Adipocyte (in vitro differentiated cells): Measurements from ENCODE around the gene TNPO1.
"Not testable (repeated sequence)": the region's sequence is repeated elsewhere in the genome, so short reads cannot be mapped to it uniquely, and the experiment has no call there.

ENCODE experiments used
- DNase-seq: peaks from one replicate; pipeline ENCODE4 v3.0.0-alpha.2; 2015; ENCODE audit warnings: low read depth
- H3K27me3 ChIP-seq: replicated peaks from 2 replicates; pipeline ENCODE4 v1.7.0; 2013; ENCODE audit warnings: mild to moderate bottlenecking, low read length, moderate library complexity; ENCODE audit not compliant: control insufficient read depth, insufficient read depth
- H3K36me3 ChIP-seq: 2 replicates; pipeline ENCODE4 v1.7.0; 2013; ENCODE audit warnings: low read length, mild to moderate bottlenecking, moderate library complexity; ENCODE audit not compliant: control insufficient read depth, insufficient read depth, severe bottlenecking
- H3K4me1 ChIP-seq: 2 replicates; pipeline ENCODE4 v1.7.0; 2013; ENCODE audit warnings: mild to moderate bottlenecking, low read length, moderate library complexity; ENCODE audit not compliant: control insufficient read depth, insufficient read depth
- H3K4me3 ChIP-seq: 2 replicates; pipeline ENCODE4 v1.7.0; 2013; ENCODE audit warnings: mild to moderate bottlenecking, low read length, moderate library complexity
- H3K9ac ChIP-seq: 2 replicates; pipeline ENCODE4 v1.7.0; 2013; ENCODE audit warnings: mild to moderate bottlenecking, low read length, moderate library complexity
- H3K9me3 ChIP-seq: 2 replicates; pipeline ENCODE4 v1.7.0; 2013; ENCODE audit warnings: mild to moderate bottlenecking, low read length, moderate library complexity; ENCODE audit not compliant: control insufficient read depth

TNPO1 gene

GRCh38 chr5:72934953-72935725 is 118.7 kb downstream of the TNPO1 start:
- H3K4me1 ChIP-seq, H3K9ac ChIP-seq, H3K27me3 ChIP-seq, H3K4me3 ChIP-seq, H3K9me3 ChIP-seq, H3K36me3 ChIP-seq, DNase-seq: not testable (repeated sequence)

DNA sequence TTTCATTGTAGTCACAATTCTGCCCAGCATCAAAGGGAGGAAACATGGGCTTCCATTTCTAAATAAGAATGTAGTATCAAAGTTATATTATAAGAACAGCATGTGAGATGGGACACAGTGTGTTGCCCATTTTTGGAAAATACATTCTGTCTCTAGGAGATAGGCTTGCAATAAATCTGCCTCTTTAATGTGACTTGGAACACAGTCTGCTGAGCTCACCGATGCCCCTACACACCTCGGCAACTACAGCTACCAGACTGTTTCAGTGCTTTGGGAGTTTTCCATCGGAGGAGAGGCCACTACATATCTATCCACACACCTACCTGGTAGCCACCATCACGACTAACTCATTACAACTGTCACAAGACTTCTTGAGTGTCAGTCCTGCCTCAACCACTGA is 120.4 kb downstream of the TNPO1 start:
- Histone ChIP-seq H3K4me1 (no peaks in the 10 kb centered on the region), H3K27me3 (no peaks in the 10 kb centered on the region), H3K9me3 (no peaks in the 10 kb centered on the region), H3K4me3 (no peak overlapping the region), H3K9ac (no peak overlapping the region), H3K36me3 (no peaks in the 10 kb centered on the region)
- no peak for DNase-seq

- no peak for DNase-seq
- Histone ChIP-seq H3K4me3 (no peak overlapping the region), H3K27me3 (no peaks in the 10 kb centered on the region), H3K9ac (no peak overlapping the region), H3K4me1 (no peaks in the 10 kb centered on the region), H3K9me3 (no peaks in the 10 kb centered on the region), H3K36me3 (no peaks in the 10 kb centered on the region)
Observed at GRCh38 chr5:72937517-72938061, 121.1 kb downstream of the TNPO1 start.

GRCh38 chr5:72938206-72938605 is 121.7 kb downstream of the TNPO1 start:
- Histone ChIP-seq H3K27me3 (no peaks in the 10 kb centered on the region), H3K4me3 (no peak overlapping the region), H3K4me1 (no peaks in the 10 kb centered on the region), H3K9ac (no peak overlapping the region), H3K36me3 (no peaks in the 10 kb centered on the region), H3K9me3 (no peaks in the 10 kb centered on the region)
- DNase-seq = peak; percentile 13

- no peaks in the 10 kb centered on the region for H3K9me3 ChIP-seq
- no peaks in the 10 kb centered on the region for H3K36me3 ChIP-seq
- no peak overlapping the region for H3K9ac ChIP-seq
- no peak overlapping the region for H3K4me3 ChIP-seq
- H3K4me1 ChIP-seq = no peaks in the 10 kb centered on the region
- no peaks in the 10 kb centered on the region for H3K27me3 ChIP-seq
- DNase-seq = no peak
Observed at GRCh38 chr5:72940082-72940481, 123.6 kb downstream of the TNPO1 start.

- H3K36me3 ChIP-seq = no peaks in the 10 kb centered on the region
- no peaks in the 10 kb centered on the region for H3K9me3 ChIP-seq
- no peak overlapping the region for H3K4me3 ChIP-seq
- DNase-seq = no peak
- H3K9ac ChIP-seq = no peak overlapping the region
- no peaks in the 10 kb centered on the region for H3K4me1 ChIP-seq
- H3K27me3 ChIP-seq = no peaks in the 10 kb centered on the region
Observed at GRCh38 chr5:72943307-72943706, 126.8 kb downstream of the TNPO1 start.

GRCh38 chr5:72947498-72947897 is 131.0 kb downstream of the TNPO1 start:
- H3K27me3 ChIP-seq = no peaks in the 10 kb centered on the region
- H3K9me3 ChIP-seq = no peaks in the 10 kb centered on the region
- no peaks in the 10 kb centered on the region for H3K36me3 ChIP-seq
- peaks cover 10% of the 10 kb centered on the region for H3K4me1 ChIP-seq
- no peak for DNase-seq
- H3K4me3 ChIP-seq = no peak overlapping the region
- no peak overlapping the region for H3K9ac ChIP-seq

GRCh38 chr5:72949481-72949880 is 133.0 kb downstream of the TNPO1 start:
- no peak for DNase-seq
- Histone ChIP-seq H3K4me1 (peaks cover 17% of the 10 kb centered on the region), H3K36me3 (no peaks in the 10 kb centered on the region), H3K9me3 (no peaks in the 10 kb centered on the region), H3K9ac (no peak overlapping the region), H3K27me3 (no peaks in the 10 kb centered on the region), H3K4me3 (no peak overlapping the region)

GRCh38 chr5:72951671-72952468 is 135.4 kb downstream of the TNPO1 start:
- H3K36me3 ChIP-seq = no peaks in the 10 kb centered on the region
- H3K4me1 ChIP-seq = peaks cover 25% of the 10 kb centered on the region
- no peak overlapping the region for H3K9ac ChIP-seq
- H3K9me3 ChIP-seq = no peaks in the 10 kb centered on the region
- DNase-seq = peak; percentile 77
- H3K4me3 ChIP-seq = no peak overlapping the region
- no peaks in the 10 kb centered on the region for H3K27me3 ChIP-seq

GRCh38 chr5:72954389-72954788 is 137.9 kb downstream of the TNPO1 start:
- no peak for DNase-seq
- Histone ChIP-seq H3K36me3 (no peaks in the 10 kb centered on the region), H3K4me3 (peak overlapping the region; percentile 94), H3K9me3 (no peaks in the 10 kb centered on the region), H3K9ac (peak overlapping the region; percentile 90), H3K4me1 (peaks cover 30% of the 10 kb centered on the region), H3K27me3 (no peaks in the 10 kb centered on the region)

DNA sequence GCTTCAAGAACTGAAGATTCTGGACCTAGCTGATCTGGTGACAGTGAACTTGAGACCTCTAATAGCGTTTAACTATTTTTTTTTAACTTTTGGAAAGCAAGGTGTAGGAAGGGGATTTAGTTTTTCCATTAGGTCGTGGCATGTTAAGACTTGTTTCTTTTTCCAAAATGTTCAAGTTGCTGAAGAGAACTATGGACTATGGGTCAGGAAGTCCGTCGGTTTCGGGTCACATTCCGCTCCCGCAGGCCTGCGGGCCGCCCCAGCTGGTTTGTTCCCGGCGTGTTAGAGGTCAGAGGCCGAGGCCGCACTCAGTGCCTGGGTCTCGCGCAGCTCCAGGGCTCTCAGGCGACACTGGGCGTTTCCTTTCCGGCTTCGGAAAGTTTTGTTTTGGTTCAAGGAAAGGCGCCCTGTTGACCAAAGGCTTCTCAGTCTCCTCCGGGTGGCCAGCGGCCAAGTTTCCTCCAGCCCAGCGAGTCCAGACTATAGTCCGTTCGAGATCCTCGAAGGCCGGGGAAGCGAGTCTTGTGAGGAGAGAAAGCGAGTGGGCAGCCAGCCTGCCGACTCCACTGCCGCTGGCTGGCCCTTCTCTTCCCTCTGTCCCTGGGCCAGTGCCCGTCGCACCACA is 138.8 kb downstream of the TNPO1 start:
- H3K9me3 ChIP-seq = no peaks in the 10 kb centered on the region
- peaks cover 30% of the 10 kb centered on the region for H3K4me1 ChIP-seq
- peak overlapping the region; percentile 90 for H3K9ac ChIP-seq
- H3K36me3 ChIP-seq = no peaks in the 10 kb centered on the region
- no peak for DNase-seq
- H3K27me3 ChIP-seq = no peaks in the 10 kb centered on the region
- H3K4me3 ChIP-seq = peak overlapping the region; percentile 94
